PC-9 (cell line): ENCODE results near the gene ITGB4.

Source experiments
- CTCF ChIP-seq: fragments of 200-600 bp; sonication (generic); conservative IDR thresholded peaks from 2 replicates; pipeline ENCODE4 v1.6.1; 2017; ENCODE audit warnings: mixed run types, antibody characterized with exemption, mild to moderate bottlenecking, moderate library complexity
- EZH2 ChIP-seq: fragments of 200-600 bp; sonication (generic); IDR thresholded peaks from 2 replicates; pipeline ENCODE4 v1.8.0; 2017; ENCODE audit warnings: antibody characterized with exemption, low read depth

DNA sequence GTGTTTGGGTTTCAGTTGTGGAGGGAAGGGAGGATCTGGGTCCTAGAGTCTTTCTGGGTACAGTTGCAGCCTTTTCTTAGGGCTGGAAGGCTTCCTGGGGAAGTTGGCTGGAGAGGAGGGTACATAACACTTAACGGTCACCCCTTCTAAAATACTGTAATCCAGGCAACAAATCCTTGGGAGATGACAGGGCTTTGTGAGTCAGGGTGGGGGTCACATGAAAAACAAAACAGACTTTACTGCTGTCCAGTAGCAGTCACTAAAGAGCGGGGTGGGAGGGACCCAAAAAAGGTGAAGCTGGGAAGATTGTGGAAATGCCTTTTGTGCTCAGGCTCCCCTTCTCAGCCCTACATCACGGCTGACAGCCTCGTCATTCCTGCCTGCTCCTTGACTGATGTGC is 47.8 kb upstream of the ITGB4 start:
- TF ChIP-seq CTCF = no peak
- no peak for TF ChIP-seq EZH2
